Keratinocyte (primary cell): Measurements from ENCODE around the gene PRKCA. TPM values are rescaled to one million over a fixed set of nuclear protein-coding genes. Genes with fewer than 3 reads are reported as not detected.

Source experiments
- DNase-seq: peaks from one replicate; pipeline ENCODE4 v3.0.0-alpha.2; 2011; ENCODE audit warnings: low read depth, missing footprints, low spot score
- FAIRE-seq: peaks from 2 replicates; lab custom pipeline; 2011; peaks lifted over from hg19 to GRCh38; lab: Jason Lieb, UNC
- H2AFZ ChIP-seq: 2 replicates; pipeline ENCODE4 v1.6.0; 2012; ENCODE audit warnings: low read length, control low read depth, inconsistent platforms; ENCODE audit not compliant: control insufficient read depth
- H3K27ac ChIP-seq: 2 replicates; pipeline ENCODE4 v1.5.1; 2011; ENCODE audit warnings: low read length; ENCODE audit not compliant: control insufficient read depth, insufficient read depth
- H3K27me3 ChIP-seq: 3 replicates; pipeline ENCODE4 v1.6.0; 2011; ENCODE audit warnings: low read length; ENCODE audit not compliant: control insufficient read depth, insufficient read depth; ENCODE audit errors: extremely low read depth
- H3K36me3 ChIP-seq, 2 experiments: 2 replicates in 1 of 2; 3 replicates in 1 of 2; pipeline ENCODE4 v1.5.1; 2011; ENCODE audit warnings: low read length in 2 of 2, mild to moderate bottlenecking in 1 of 2; ENCODE audit not compliant: control insufficient read depth in 2 of 2, insufficient read depth in 2 of 2; ENCODE audit errors: extremely low read depth in 1 of 2
- H3K4me1 ChIP-seq: 3 replicates; pipeline ENCODE4 v1.5.1; 2011; ENCODE audit warnings: low read length; ENCODE audit not compliant: control insufficient read depth, insufficient read depth; ENCODE audit errors: extremely low read depth
- H3K4me2 ChIP-seq: 3 replicates; pipeline ENCODE4 v1.6.0; 2011; ENCODE audit warnings: low read depth, low read length; ENCODE audit not compliant: control insufficient read depth, insufficient read depth; ENCODE audit errors: extremely low read depth
- H3K4me3 ChIP-seq, 3 experiments: fragments of 200-600 bp in 1 of 3; sonication (generic) in 1 of 3; 2 replicates in 2 of 3; 3 replicates in 1 of 3; pipeline ENCODE4 v1.5.1; 2011 to 2016; ENCODE audit warnings: low read length in 3 of 3, mild to moderate bottlenecking in 3 of 3, control low read depth in 2 of 3, inconsistent platforms in 1 of 3, low read depth in 1 of 3, mixed read lengths in 1 of 3, mixed run types in 1 of 3, moderate library complexity in 1 of 3; ENCODE audit not compliant: control insufficient read depth in 2 of 3, insufficient read depth in 2 of 3; ENCODE audit errors: extremely low read depth in 1 of 3
- H3K79me2 ChIP-seq: 2 replicates; pipeline ENCODE4 v1.6.0; 2012; ENCODE audit warnings: low read length; ENCODE audit not compliant: control insufficient read depth, insufficient read depth
- H3K9ac ChIP-seq: 3 replicates; pipeline ENCODE4 v1.6.0; 2011; ENCODE audit warnings: low read length; ENCODE audit not compliant: control insufficient read depth, insufficient read depth; ENCODE audit errors: extremely low read depth
- H3K9me1 ChIP-seq: 3 replicates; pipeline ENCODE4 v1.6.0; 2011; ENCODE audit warnings: low read length; ENCODE audit not compliant: control insufficient read depth, insufficient read depth; ENCODE audit errors: extremely low read depth
- H3K9me3 ChIP-seq: 2 replicates; pipeline ENCODE4 v1.5.1; 2012; ENCODE audit warnings: low read depth, low read length; ENCODE audit not compliant: control insufficient read depth
- H4K20me1 ChIP-seq: 3 replicates; pipeline ENCODE4 v1.6.0; 2011; ENCODE audit warnings: low read length; ENCODE audit not compliant: control insufficient read depth, insufficient read depth; ENCODE audit errors: extremely low read depth
- CTCF ChIP-seq, 3 experiments: IDR thresholded peaks in 1 of 3; conservative IDR thresholded peaks in 1 of 3; optimal IDR thresholded peaks in 1 of 3; 2 replicates in 2 of 3; 3 replicates in 1 of 3; pipeline versions ENCODE3 to v1.5.1; 2011; ENCODE audit warnings: low read length in 3 of 3, mild to moderate bottlenecking in 3 of 3, moderate library complexity in 2 of 3, control low read depth in 1 of 3, inconsistent platforms in 1 of 3; ENCODE audit not compliant: insufficient read depth in 2 of 3; ENCODE audit errors: extremely low read depth in 1 of 3
- EZH2 ChIP-seq: IDR thresholded peaks from one replicate; pipeline ENCODE4 v1.6.1; 2012; ENCODE audit warnings: inconsistent platforms, mild to moderate bottlenecking, low read length, moderate library complexity
- dilution Hi-C: fragments of 300-500 bp; cut with MboI; formaldehyde crosslinking; loops from one replicate; pipeline ENCODE4 v1.7.0; 2020; ENCODE audit warnings: low sequenced_read_pairs; ENCODE audit not compliant: extremely low pct_ligation_motif_present
- polyA plus RNA-seq, 5 experiments: library from polyadenylated mRNA; depleted of rRNA in 3 of 5; stranded (reverse) in 3 of 5; stranded (forward) in 1 of 5; unstranded in 1 of 5; fragments of >200 nt; gene quantifications; 1 replicate in 1 of 5; 2 replicates in 3 of 5; 3 replicates in 1 of 5; pipeline versions ENCODE4 v1.2.1 to v1.2.3, GENCODE V29; 2011 to 2012; ENCODE audit warnings: missing spikeins in 2 of 5, low read depth in 1 of 5, low replicate concordance in 1 of 5

Gene PRKCA
- polyA plus RNA-seq, 1 donor (not counting 4 experiments of a cell fraction or from before 2014, with no cell fraction given), result 3.6 TPM

GRCh38 chr17:66533986-66534385 lies 231.6 kb downstream of the PRKCA start:
- Histone ChIP-seq H3K4me3 (no peak overlapping the region), H3K9me3 (no peaks in the 10 kb centered on the region), H3K4me1 (peaks cover 3% of the 10 kb centered on the region), H4K20me1 (no peaks in the 10 kb centered on the region), H3K4me2 (no peak overlapping the region), H3K36me3 (no peaks in the 10 kb centered on the region), H3K79me2 (no peaks in the 10 kb centered on the region), H3K9me1 (no peaks in the 10 kb centered on the region), H3K27me3 (no peaks in the 10 kb centered on the region), H2AFZ (no peak overlapping the region), H3K27ac (no peak overlapping the region), H3K9ac (no peak overlapping the region)
- TF ChIP-seq EZH2, result no peak
- no peak for TF ChIP-seq CTCF (optimal IDR thresholded peaks at IDR 0.05 in 1 of 3, IDR thresholded peaks at IDR 0.05 in 1 of 3, conservative IDR thresholded peaks at IDR 0.05 in 1 of 3; ENCODE audit: extremely low read depth in 1 of 3, insufficient read depth in 2 of 3, low read length in 3 of 3)
- no peak for DNase-seq
- dilution Hi-C loops, result no loop called here
- no peak for FAIRE-seq

GRCh38 chr17:66535611-66536010 lies 233.2 kb downstream of the PRKCA start:
- TF ChIP-seq EZH2 (no peak), CTCF (optimal IDR thresholded peaks at IDR 0.05 in 1 of 3, IDR thresholded peaks at IDR 0.05 in 1 of 3, conservative IDR thresholded peaks at IDR 0.05 in 1 of 3; ENCODE audit: extremely low read depth in 1 of 3, insufficient read depth in 2 of 3, low read length in 3 of 3) (no peak)
- no peak overlapping the region for H3K4me2 ChIP-seq
- FAIRE-seq, result no peak

More at GRCh38 chr17:66535611-66536010, 233.2 kb downstream of the PRKCA start:
- Histone ChIP-seq H3K27ac (no peak overlapping the region), H4K20me1 (no peaks in the 10 kb centered on the region), H2AFZ (no peak overlapping the region), H3K4me1 (peaks cover 3% of the 10 kb centered on the region), H3K9me1 (no peaks in the 10 kb centered on the region), H3K9ac (no peak overlapping the region), H3K79me2 (no peaks in the 10 kb centered on the region), H3K27me3 (no peaks in the 10 kb centered on the region), H3K36me3 (no peaks in the 10 kb centered on the region), H3K4me3 (no peak overlapping the region), H3K9me3 (no peaks in the 10 kb centered on the region)
- no peak for DNase-seq
- dilution Hi-C loops, result no loop called here
